ENCODE data around the gene SLC22A7. TPM values are rescaled to one million over a fixed set of nuclear protein-coding genes. Genes with fewer than 3 reads are reported as not detected.

The SLC22A7 gene, protein sequence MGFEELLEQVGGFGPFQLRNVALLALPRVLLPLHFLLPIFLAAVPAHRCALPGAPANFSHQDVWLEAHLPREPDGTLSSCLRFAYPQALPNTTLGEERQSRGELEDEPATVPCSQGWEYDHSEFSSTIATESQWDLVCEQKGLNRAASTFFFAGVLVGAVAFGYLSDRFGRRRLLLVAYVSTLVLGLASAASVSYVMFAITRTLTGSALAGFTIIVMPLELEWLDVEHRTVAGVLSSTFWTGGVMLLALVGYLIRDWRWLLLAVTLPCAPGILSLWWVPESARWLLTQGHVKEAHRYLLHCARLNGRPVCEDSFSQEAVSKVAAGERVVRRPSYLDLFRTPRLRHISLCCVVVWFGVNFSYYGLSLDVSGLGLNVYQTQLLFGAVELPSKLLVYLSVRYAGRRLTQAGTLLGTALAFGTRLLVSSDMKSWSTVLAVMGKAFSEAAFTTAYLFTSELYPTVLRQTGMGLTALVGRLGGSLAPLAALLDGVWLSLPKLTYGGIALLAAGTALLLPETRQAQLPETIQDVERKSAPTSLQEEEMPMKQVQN
- total RNA-seq (2022) = not detected in 2 replicates
- Bru-seq, nascent RNA = not detected
- not detected for BruChase-seq, experiment 1, labeled RNA remaining after a 6-hour chase
- BruChase-seq, experiment 2, labeled RNA remaining after a 2-hour chase = not detected
- long read RNA-seq = 0 reads

DNA sequence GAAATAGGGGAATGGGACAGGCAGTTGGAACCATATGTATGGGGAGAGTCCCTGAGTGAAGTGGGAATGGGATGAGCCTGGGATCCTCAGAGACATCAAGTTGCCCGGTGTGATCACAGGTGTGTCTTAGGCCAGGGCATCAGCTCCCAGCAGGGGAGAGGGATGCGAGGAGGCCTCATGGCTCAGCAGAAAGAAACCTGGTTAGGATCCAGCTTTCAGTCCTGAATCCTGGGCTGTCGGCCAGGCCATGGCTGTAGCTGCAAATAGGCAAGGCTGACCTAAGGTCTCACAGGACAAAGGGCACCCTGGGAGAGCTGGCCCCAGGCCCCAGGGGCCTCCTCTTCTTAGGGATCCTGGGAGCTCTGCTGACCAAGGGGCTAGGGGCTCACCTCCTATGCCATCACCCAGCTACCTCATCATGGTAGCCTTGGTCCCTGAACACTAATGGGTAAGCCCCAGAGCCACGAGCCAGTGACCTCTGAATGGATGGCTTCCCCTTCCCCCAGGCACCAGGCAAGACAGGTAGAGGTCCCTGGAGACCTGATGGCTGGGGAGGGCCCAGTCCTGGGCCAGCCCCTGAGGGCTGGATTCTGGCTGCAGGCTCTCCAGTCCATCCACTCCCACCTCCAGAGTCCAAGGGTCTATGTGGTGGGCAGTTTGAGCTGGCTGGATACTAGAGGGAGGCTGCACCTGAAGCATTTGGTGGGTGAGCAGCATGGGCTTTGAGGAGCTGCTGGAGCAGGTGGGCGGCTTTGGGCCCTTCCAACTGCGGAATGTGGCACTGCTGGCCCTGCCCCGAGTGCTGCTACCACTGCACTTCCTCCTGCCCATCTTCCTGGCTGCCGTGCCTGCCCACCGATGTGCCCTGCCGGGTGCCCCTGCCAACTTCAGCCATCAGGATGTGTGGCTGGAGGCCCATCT, at the start of gene SLC22A7:
Gene SLC22A7 (plus strand): TSS at position 617 of the 921 bp plus-strand sequence. CDS start 99 bp downstream, at position 716.
- TF ChIP-seq, protein P1, sequence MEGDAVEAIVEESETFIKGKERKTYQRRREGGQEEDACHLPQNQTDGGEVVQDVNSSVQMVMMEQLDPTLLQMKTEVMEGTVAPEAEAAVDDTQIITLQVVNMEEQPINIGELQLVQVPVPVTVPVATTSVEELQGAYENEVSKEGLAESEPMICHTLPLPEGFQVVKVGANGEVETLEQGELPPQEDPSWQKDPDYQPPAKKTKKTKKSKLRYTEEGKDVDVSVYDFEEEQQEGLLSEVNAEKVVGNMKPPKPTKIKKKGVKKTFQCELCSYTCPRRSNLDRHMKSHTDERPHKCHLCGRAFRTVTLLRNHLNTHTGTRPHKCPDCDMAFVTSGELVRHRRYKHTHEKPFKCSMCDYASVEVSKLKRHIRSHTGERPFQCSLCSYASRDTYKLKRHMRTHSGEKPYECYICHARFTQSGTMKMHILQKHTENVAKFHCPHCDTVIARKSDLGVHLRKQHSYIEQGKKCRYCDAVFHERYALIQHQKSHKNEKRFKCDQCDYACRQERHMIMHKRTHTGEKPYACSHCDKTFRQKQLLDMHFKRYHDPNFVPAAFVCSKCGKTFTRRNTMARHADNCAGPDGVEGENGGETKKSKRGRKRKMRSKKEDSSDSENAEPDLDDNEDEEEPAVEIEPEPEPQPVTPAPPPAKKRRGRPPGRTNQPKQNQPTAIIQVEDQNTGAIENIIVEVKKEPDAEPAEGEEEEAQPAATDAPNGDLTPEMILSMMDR (IDR thresholded peaks at IDR 0.05; ENCODE audit: unreplicated experiment) = no peak
- no peak for DNase-seq
- no peak within 1 kb of the TSS for H3K27ac Mint-ChIP-seq (ENCODE audit: unreplicated experiment)
- intact Hi-C loops (cut with micrococcal nuclease; ENCODE audit: unreplicated experiment) = no loop called here
- H3K27me3 Mint-ChIP-seq (ENCODE audit: unreplicated experiment) = peaks cover 40% of the 10 kb centered on the region
- no peaks in the 10 kb centered on the region for H3K9me3 Mint-ChIP-seq (ENCODE audit: low read depth, unreplicated experiment)
- H3K4me3 Mint-ChIP-seq (ENCODE audit: low read depth, unreplicated experiment) = no peak within 1 kb of the TSS
- H3K4me1 Mint-ChIP-seq (ENCODE audit: low read depth, unreplicated experiment) = no peaks in the 10 kb centered on the region
- CTCF ChIA-PET = interaction anchor here (1.5 to 1.9 kb wide), 4 partner anchors 11 to 56 kb away, joined by 3 to 7 read pairs (median 4); partner anchors contain the start of gene CRIP3
- no peaks in the 10 kb centered on the region for H3K36me3 Mint-ChIP-seq (ENCODE audit: insufficient read depth, unreplicated experiment)
- BruUV-seq (replicated peaks) = no TSS peak

DNA sequence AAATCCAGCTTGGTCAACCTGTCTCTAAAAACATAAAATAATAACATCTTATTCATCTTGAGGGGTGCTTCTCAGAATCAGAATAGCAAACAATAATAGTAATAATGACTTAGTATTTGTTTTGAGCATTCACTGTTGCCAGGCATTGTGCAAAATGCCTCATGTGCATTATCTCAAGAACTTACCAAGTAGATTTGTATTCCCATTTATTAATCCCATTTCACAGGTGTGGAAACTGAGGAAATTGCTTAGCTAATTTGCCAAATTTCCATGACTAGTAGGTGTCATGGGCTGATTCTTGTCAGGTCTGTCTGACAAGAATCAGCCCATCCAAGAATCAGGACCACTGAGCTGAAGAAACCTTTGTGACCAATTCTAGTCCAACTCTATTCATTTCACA, 49.3 kb upstream of the SLC22A7 start:
- peaks cover 47% of the 10 kb centered on the region for H3K27me3 Mint-ChIP-seq (ENCODE audit: unreplicated experiment)
- H3K9me3 Mint-ChIP-seq (ENCODE audit: low read depth, unreplicated experiment) = no peaks in the 10 kb centered on the region
- intact Hi-C loops (cut with micrococcal nuclease; ENCODE audit: unreplicated experiment) = no loop called here
- H3K4me1 Mint-ChIP-seq (ENCODE audit: low read depth, unreplicated experiment) = peaks cover 15% of the 10 kb centered on the region
- no peak overlapping the region for H3K4me3 Mint-ChIP-seq (ENCODE audit: low read depth, unreplicated experiment)
- no peak for DNase-seq
- H3K27ac Mint-ChIP-seq (ENCODE audit: unreplicated experiment) = no peak overlapping the region
- peaks cover 17% of the 10 kb centered on the region for H3K36me3 Mint-ChIP-seq (ENCODE audit: insufficient read depth, unreplicated experiment)
- CTCF ChIA-PET = no interaction called here
- TF ChIP-seq, protein P1 (IDR thresholded peaks at IDR 0.05; ENCODE audit: unreplicated experiment) = no peak
- no TSS peak for BruUV-seq (replicated peaks)

DNA sequence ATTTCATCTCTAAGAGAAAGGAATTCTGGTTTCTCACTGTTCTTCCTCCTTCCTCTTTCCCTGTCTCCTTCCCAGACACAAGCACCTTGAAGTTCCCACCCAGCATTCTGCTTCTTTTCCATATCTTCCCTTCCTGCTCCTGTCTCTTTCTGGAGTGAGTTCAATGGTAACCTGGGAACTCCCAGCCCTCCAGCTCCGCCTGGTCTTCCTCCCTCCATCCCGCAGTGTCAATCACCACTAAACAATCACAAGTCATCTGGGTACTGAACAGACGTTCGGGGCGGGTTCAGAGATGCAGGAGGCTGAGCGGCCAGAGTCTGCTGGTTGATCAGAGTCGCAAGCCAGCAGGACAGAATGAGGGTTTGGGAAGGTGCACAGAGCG, 47.1 kb upstream of the SLC22A7 start:
- Mint-ChIP-seq H3K9me3 (ENCODE audit: low read depth, unreplicated experiment) (no peaks in the 10 kb centered on the region), H3K36me3 (ENCODE audit: insufficient read depth, unreplicated experiment) (peaks cover 17% of the 10 kb centered on the region), H3K27ac (ENCODE audit: unreplicated experiment) (no peak overlapping the region), H3K4me1 (ENCODE audit: low read depth, unreplicated experiment) (peaks cover 15% of the 10 kb centered on the region), H3K27me3 (ENCODE audit: unreplicated experiment) (peaks cover 68% of the 10 kb centered on the region), H3K4me3 (ENCODE audit: low read depth, unreplicated experiment) (peak overlapping the region; percentile 0)
- TF ChIP-seq, protein P1 (IDR thresholded peaks at IDR 0.05; ENCODE audit: unreplicated experiment) = no peak
- intact Hi-C loops (cut with micrococcal nuclease; ENCODE audit: unreplicated experiment) = no loop called here
- peak; percentile 36 for DNase-seq
- no TSS peak for BruUV-seq (replicated peaks)
- CTCF ChIA-PET = interaction anchor here (1.2 kb wide), 1 partner anchor 11 kb away, joined by 4 read pairs; no protein-coding TSS in a partner anchor

DNA sequence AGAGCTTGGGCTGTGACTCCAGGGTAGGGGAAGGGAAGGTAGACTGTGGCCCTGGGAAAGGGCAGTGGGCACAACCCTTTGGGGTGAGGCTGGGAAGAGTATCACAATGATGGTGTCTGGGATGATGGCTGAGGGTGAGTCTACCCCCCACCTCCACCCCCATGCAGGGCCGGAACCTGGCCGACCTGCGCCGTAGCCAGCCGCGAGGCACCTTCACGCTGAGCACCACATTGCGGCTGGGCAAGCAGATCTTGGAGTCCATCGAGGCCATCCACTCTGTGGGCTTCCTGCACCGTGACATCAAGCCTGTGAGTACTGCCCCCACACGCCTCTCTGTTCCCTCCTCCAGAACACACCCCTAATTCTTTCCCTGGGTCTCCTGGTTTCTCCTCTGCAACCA, 44.7 kb upstream of the SLC22A7 start:
- peaks cover 75% of the 10 kb centered on the region for H3K27me3 Mint-ChIP-seq (ENCODE audit: unreplicated experiment)
- BruUV-seq (replicated peaks) = no TSS peak
- CTCF ChIA-PET = no interaction called here
- no peak for DNase-seq
- H3K4me3 Mint-ChIP-seq (ENCODE audit: low read depth, unreplicated experiment) = no peak overlapping the region
- no peaks in the 10 kb centered on the region for H3K36me3 Mint-ChIP-seq (ENCODE audit: insufficient read depth, unreplicated experiment)
- H3K4me1 Mint-ChIP-seq (ENCODE audit: low read depth, unreplicated experiment) = peaks cover 15% of the 10 kb centered on the region
- no peak overlapping the region for H3K27ac Mint-ChIP-seq (ENCODE audit: unreplicated experiment)
- H3K9me3 Mint-ChIP-seq (ENCODE audit: low read depth, unreplicated experiment) = no peaks in the 10 kb centered on the region
- TF ChIP-seq, protein P1 (IDR thresholded peaks at IDR 0.05; ENCODE audit: unreplicated experiment) = no peak
- intact Hi-C loops (cut with micrococcal nuclease; ENCODE audit: unreplicated experiment) = no loop called here
